NT2/D1 (cell line): Measurements from ENCODE around the gene NAT10.

Experiments used
- SUZ12 ChIP-seq: IDR thresholded peaks from 2 replicates; pipeline ENCODE4 v1.6.1; 2011; ENCODE audit not compliant: insufficient read length, insufficient read depth; ENCODE audit errors: extremely low read depth
- YY1 ChIP-seq: IDR thresholded peaks from 2 replicates; pipeline ENCODE4 v1.6.1; 2011; ENCODE audit not compliant: insufficient read length, insufficient read depth
- ZNF274 ChIP-seq: IDR thresholded peaks from 2 replicates; pipeline ENCODE4 v1.6.1; 2011; ENCODE audit warnings: mild to moderate bottlenecking, low read depth, low read length

DNA sequence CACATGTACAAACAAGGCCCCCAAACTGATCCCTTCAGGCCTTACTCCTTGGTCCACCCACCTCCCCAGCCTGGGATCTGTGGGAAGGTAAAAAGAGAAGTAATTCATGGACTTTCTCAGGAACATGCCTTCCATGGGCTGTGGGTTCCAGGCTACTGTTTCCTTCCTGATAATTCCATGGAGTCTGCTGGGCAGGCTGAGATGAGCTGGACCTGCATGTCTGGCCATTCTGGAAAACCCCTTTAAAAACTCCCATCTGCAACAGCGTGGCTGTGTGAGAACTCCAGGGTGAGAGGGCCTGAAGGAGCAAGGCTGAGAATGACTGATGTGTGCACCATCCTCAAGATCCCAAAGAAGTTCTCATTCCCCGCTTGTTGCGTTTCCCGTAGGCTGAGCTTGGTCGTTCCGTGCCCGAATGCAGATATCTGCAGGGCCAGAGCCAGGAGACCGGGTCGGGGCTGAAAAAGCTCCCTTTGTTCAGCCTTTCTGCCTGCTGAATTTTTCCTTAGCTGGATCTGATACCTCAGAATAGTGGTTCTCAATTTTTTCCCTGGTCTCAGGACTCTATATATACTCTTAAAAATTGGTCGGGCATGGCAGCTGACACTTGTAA, 72.9 kb downstream of the NAT10 start:
- no peak for TF ChIP-seq SUZ12
- no peak for TF ChIP-seq YY1
- TF ChIP-seq ZNF274 = no peak
